Stimulated activated CD4-positive, alpha-beta T cell treated with anti-CD3 and anti-CD28 coated beads, TNF-alpha, amount 100 ng/mL, for 4 hours (primary cell): ENCODE measurements around the gene PDE6H.

ENCODE experiments used
- DNase-seq, 3 experiments: peaks; one replicate each; pipeline ENCODE4 v3.0.0-alpha.2; 2020; ENCODE audit warnings: low read depth in 3 of 3

Gene PDE6H

GRCh38 chr12:14974633-14975032 lies 1.8 kb downstream of the PDE6H start:
- no peak for DNase-seq

GRCh38 chr12:14975457-14975856 lies 2.6 kb downstream of the PDE6H start:
- no peak for DNase-seq

DNA sequence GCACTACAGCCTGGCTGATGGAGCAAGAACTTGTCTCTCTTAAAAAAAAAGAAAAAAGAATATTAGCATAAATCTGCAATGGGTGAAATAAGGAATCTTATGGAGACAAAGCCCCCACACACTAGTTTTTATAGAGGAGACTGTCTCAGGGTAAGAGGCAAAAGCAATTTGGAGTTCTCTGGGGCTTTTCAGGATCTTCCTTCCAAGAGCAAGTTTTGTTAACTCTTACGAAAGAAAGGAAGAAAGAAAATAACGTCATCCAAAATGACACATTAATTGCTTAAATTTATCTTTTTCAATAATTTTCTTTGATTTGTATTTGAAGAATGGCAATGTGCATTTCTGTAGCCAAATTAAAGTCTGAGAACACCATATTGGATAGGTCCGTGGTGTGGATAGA lies 3.8 kb downstream of the PDE6H start:
- no peak for DNase-seq

DNA sequence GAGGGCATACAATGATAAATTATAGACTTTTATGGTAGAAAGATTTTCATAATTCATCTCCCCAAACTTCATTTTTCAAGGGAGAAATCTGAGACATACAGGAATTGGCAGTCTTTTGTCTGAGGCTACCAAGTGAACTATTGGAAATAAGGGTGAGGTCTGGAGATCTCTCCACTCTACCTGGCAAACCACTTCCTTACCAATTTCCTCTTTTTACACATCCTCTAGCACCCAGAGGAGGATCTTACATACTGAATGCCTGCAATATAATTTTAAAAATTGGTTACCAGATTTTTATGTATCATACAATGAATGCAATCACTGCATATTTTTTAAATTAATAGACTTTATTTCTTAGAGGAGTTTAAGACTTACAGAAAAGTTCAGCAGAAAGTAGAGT lies 6.6 kb downstream of the PDE6H start:
- no peak for DNase-seq

DNA sequence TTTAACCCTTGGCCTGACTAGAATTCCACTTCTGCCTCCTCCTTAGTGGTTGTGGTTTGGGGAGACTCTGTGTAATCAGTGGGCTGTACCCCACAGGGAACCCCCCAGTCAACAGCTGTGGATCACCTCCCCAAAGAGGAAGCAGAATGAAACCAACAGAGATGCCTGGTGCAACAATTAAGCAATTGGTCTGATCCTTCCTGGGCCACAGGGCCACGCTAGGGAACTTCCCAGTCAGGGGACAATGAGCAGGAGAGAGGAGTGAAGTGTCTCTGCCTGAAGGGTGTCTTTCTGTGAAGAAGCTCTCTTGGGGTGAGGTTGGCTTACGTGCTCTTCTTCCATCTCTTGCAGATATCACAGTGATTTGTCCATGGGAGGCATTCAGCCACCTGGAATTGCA lies 8.2 kb downstream of the PDE6H start:
- no peak for DNase-seq

- DNase-seq = no peak
These were observed 9.7 kb downstream of the PDE6H start for GRCh38 chr12:14982562-14982961.

DNA sequence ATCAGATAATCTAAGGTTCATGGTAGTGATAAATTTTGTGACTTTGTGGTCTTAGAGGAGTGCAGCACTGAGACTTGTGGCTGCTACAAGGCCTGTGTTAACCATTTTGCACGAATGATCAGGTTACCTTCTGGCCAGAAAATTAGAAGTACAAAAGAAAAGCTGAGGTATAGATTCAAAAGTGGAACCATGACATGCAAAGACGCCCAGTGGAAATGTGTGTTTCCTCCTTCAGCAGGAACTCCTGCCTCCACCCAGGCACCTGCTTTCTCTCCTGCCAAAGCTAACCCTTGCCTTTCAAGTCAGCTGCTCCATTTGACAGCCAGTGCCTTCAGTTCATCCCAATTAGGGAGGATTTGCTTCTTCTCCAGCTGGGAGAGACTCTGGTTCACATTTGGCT lies 10.1 kb downstream of the PDE6H start:
- DNase-seq = no peak

- DNase-seq = no peak
These were observed 11.2 kb downstream of the PDE6H start for GRCh38 chr12:14984036-14984435.

- no peak for DNase-seq
These were observed 12.0 kb downstream of the PDE6H start for GRCh38 chr12:14984766-14985285.

GRCh38 chr12:14986449-14986848 lies 13.6 kb downstream of the PDE6H start:
- DNase-seq = no peak

GRCh38 chr12:14988035-14988434 lies 15.2 kb downstream of the PDE6H start:
- no peak for DNase-seq

- no peak for DNase-seq
These were observed 16.9 kb downstream of the PDE6H start for GRCh38 chr12:14989790-14990189.

DNA sequence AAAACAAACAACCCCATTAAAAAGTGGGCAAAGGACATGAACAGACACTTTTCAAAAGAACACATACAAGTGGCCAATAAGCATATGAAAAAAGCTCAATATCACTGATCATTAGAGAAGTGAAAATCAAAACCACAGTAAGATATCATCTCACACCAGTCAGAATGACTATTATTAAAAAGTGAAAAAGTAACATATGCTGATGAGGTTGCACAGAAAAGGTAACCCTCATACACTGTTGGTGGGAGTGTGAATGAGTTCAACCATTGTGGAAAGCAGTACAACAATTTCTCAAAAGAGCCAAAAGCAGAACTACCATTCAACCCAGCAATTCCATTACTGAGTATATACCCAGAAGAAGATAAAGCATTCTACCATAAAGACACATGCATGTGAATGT lies 18.2 kb downstream of the PDE6H start:
- no peak for DNase-seq

DNA sequence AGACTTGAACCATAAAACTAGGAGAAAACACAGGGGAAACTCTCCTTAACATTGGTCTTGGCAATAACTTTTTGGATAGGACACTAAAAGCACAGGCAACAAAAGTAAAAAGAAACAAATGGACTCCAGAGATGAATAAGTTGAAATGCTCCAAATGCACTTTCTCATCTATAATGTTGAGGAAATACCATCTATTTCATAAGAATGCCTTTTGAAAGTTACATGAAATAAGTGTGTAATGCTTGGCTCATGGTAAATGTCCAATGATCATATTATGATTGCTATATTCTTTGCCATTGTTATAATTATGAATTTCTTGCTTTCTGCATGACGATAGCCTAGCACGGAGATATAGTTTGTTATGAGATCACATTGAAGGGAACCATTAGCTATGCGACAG lies 19.8 kb downstream of the PDE6H start:
- DNase-seq = no peak

DNA sequence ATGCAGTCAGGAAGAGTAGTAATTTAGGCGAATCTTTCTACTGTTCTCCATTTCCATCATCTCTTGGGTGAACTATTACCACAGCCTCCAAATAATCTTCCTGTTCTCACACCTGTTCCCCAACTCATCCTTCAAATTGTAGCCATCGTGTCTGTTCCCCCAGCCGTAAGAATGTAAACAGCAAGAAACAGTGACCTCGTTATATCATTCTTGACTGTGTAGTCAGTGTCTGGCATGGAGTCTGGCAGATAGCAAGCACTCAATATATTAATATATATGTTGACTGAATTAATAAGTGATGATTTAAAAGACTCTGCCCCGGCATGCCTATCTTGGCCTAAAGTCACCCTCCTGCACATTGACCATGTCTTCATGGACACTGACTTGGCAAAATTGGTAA lies 20.3 kb downstream of the PDE6H start:
- no peak for DNase-seq

DNA sequence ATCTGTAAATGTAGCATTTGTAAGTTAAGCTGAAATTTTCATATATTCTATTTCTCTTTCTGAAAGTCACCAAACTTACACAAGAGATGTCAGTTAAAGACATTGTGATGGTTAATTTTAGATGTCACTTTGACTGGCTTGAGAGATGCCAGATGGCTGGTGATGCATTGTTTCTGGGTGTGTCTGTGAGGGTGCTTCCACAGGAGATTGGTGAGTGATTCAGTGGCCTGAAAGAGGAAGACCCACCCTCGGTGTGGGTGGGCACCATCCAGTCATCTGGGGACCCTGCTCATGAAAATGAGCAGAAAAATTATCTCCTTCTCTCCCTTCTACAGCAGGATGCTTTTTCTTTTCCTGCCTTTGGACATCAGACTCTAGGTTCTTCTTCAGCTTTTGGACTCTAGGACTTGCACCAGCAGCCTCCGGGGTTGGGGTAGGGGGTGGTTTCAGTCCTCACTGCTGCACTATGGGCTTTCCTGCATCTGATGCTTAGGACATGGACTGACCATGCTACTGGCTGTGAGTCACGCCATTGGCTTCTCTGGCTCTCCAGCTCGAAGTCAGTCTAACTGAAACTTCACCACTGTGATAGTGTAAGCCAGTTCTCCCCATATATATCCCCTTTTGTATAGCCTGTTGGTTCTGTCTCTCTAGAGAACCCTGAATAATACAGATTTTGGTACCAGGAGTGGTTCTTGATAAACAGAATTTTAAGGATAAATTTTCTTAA lies 20.9 kb downstream of the PDE6H start:
- no peak for DNase-seq

DNA sequence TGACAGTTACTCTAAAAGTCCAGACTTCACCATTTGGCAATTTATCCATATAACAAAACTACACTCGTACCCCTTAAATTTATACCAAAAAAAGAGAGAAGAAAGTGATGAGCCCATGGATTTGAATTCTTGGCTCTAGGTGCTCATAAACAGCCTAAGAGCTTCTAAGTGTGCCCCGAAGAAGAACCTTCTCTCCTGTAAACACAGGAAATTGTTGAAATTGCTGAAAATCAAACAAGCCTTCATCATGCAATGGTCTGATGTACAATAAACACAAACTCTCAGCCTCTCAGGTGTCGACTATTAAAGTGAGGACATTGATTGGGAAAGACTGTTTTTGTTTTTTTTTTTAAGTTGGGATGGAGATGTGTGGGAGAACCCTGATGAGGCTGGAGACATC lies 21.8 kb downstream of the PDE6H start:
- no peak for DNase-seq

GRCh38 chr12:14995583-14996425 lies 23.0 kb downstream of the PDE6H start:
- no peak for DNase-seq

DNA sequence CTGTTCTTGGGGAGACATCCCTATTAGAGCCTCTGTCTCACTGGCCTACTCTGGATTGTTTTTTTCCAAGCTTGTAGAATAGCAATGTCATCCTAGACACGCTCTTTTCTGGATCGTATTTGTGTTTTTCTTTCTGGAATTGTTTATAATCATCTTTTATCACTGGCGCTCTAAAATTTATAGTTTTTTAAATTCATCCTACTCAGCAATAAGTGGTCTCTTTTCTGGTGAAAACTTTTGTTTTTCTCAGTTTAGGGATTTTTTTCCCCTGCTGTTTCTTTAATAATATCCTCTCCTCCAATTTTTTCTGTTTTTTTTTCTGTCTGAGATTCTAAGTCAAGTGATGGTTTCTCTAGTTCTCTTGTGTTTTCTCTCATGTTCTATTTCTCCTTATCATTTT lies 25.2 kb downstream of the PDE6H start:
- no peak for DNase-seq

GRCh38 chr12:14999021-14999694 lies 26.3 kb downstream of the PDE6H start:
- DNase-seq = no peak

GRCh38 chr12:14999695-15000365 lies 27.0 kb downstream of the PDE6H start:
- DNase-seq = no peak

- DNase-seq = no peak
These were observed 27.7 kb downstream of the PDE6H start for GRCh38 chr12:15000575-15000974.
